Activated naive CD8-positive, alpha-beta T cell treated with anti-CD3 and anti-CD28 coated beads, Interleukin-2, amount 10 ng/mL, durations not matched to agents 7 days and 5 days (primary cell): Measurements from ENCODE around the gene GOLGA5. TPM values are rescaled to one million over a fixed set of nuclear protein-coding genes. Genes with fewer than 3 reads are reported as not detected.
A peak's percentile ranks its signal among the peaks of the same experiment; 100 is the strongest.

Source experiments
- ATAC-seq: fragments of 150-1000 bp; cut with Tn5 transposase; one replicate; pipeline ENCODE4 v1.10.0; 2021; ENCODE audit warnings: low read depth, moderate library complexity
- POLR2A ChIA-PET: fragments of 350-600 bp; sonication (Branson Sonifier 250); formaldehyde crosslinking; loops from one replicate; lab custom pipeline; 2021; ENCODE audit warnings: antibody characterized with exemption; lab: Charles Lee
- DNase-seq: peaks from one replicate; pipeline ENCODE4 v3.0.0; 2021
- H3K27ac Mint-ChIP-seq: one replicate; pipeline ENCODE4 v1.8.0; 2022; ENCODE audit warnings: mild to moderate bottlenecking, mixed read lengths
- H3K27me3 Mint-ChIP-seq: one replicate; pipeline ENCODE4 v1.8.0; 2022; ENCODE audit warnings: mild to moderate bottlenecking, moderate library complexity, mixed read lengths
- H3K36me3 Mint-ChIP-seq: one replicate; pipeline ENCODE4 v1.8.0; 2021; ENCODE audit warnings: mild to moderate bottlenecking, mixed read lengths
- H3K4me1 Mint-ChIP-seq: one replicate; pipeline ENCODE4 v1.8.0; 2021; ENCODE audit warnings: mixed read lengths
- H3K4me3 Mint-ChIP-seq: one replicate; pipeline ENCODE4 v1.8.0; 2022; ENCODE audit warnings: mild to moderate bottlenecking, moderate library complexity, mixed read lengths
- H3K9me3 Mint-ChIP-seq: one replicate; pipeline ENCODE4 v1.8.0; 2021; ENCODE audit warnings: mixed read lengths
- total RNA-seq, 2 experiments: library from RNA; stranded (reverse); gene quantifications; one replicate each; pipeline ENCODE4 v1.2.3, GENCODE V29; 2021

Gene GOLGA5
- total RNA-seq, 2 experiments from 2014 or later = 20.8 to 22.1 TPM

DNA sequence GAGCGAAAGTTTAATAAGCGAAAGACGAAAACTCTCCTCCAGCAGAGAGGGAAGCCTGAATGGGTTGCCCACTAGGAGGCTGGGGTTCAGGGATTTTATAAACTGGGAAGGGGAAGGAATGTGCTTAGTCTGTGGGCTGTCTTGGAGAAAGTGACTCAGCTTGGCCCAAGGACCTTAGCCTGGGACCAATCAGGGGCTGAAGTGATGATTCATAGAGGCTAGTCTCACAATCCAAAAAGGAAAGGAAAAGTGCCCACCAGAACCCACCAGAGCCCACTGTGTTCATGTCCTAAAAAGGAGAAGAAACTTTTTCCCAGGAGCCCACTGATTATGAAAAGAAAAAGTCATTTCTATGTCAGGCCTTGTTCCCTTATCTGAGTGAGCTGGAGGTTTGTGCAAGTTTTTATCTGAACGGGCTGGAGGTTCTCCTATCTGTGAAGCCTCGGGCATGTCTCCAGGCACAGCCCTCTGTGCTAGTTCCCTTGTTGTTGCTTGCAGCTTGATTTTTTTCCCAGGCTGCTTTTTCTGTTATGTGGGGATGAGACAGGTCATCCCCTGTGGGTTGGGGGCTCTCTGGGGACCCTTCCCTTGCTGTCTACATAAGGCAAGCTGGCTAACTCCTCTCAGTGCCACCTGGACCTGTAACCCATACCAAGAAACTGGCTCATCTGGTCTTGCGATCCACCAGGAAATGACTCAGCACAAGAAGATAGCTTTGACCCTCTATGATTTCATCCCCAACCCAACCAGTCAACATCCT, 8.3 kb upstream of the GOLGA5 start:
- Mint-ChIP-seq H3K9me3 (peaks cover 13% of the 10 kb centered on the region), H3K27ac (no peak overlapping the region), H3K4me3 (no peak overlapping the region), H3K36me3 (peaks cover 7% of the 10 kb centered on the region), H3K27me3 (peaks cover 3% of the 10 kb centered on the region), H3K4me1 (peaks cover 7% of the 10 kb centered on the region)
- ATAC-seq = no peak
- POLR2A ChIA-PET = no interaction called here
- no peak for DNase-seq

GRCh38 chr14:92786427-92786756, 7.7 kb upstream of the GOLGA5 start:
- Mint-ChIP-seq H3K36me3 (peaks cover 7% of the 10 kb centered on the region), H3K27ac (no peak overlapping the region), H3K4me3 (no peak overlapping the region), H3K9me3 (peaks cover 14% of the 10 kb centered on the region), H3K27me3 (peaks cover 3% of the 10 kb centered on the region), H3K4me1 (peaks cover 7% of the 10 kb centered on the region)
- DNase-seq (no peak), ATAC-seq (no peak)
- POLR2A ChIA-PET = no interaction called here

GRCh38 chr14:92787554-92787953, 6.6 kb upstream of the GOLGA5 start:
- Mint-ChIP-seq H3K27me3 (peaks cover 5% of the 10 kb centered on the region), H3K36me3 (peaks cover 7% of the 10 kb centered on the region), H3K9me3 (peaks cover 19% of the 10 kb centered on the region), H3K4me3 (no peak overlapping the region), H3K4me1 (peaks cover 7% of the 10 kb centered on the region), H3K27ac (no peak overlapping the region)
- POLR2A ChIA-PET = no interaction called here
- ATAC-seq (no peak), DNase-seq (no peak)

DNA sequence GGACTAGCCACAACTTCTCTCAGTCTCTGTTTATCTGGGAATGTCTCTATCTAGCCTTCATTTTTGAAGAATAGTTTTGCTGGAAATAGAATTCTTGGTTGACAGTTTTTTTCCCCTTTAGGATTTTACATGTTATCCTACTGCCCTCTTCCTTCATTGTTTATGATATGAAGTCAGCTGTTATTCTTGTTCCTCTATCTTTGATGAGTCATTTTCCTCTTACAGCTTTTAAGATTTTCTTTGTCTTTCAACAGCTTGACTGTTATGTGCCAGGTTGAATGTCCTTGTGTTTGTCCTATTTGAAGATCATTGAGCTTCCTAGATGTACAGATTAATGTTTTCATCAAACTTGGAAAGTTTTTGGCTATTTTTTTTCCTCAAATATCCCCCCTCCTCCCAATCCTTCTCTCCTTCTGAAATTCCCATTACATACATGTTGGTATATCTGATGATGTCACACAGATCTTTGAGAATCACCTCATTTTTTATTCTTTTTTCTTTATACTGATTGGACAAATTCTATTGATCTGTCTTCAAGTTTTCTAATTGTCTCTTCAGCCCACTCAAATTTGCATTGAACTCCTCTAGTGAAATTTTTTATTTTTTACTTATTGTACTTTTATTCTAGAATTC, 4.5 kb upstream of the GOLGA5 start:
- Mint-ChIP-seq H3K4me1 (peaks cover 14% of the 10 kb centered on the region), H3K27me3 (peaks cover 5% of the 10 kb centered on the region), H3K4me3 (no peak overlapping the region), H3K36me3 (peaks cover 7% of the 10 kb centered on the region), H3K9me3 (peaks cover 21% of the 10 kb centered on the region), H3K27ac (no peak overlapping the region)
- no peak for DNase-seq
- POLR2A ChIA-PET = no interaction called here
- no peak for ATAC-seq

DNA sequence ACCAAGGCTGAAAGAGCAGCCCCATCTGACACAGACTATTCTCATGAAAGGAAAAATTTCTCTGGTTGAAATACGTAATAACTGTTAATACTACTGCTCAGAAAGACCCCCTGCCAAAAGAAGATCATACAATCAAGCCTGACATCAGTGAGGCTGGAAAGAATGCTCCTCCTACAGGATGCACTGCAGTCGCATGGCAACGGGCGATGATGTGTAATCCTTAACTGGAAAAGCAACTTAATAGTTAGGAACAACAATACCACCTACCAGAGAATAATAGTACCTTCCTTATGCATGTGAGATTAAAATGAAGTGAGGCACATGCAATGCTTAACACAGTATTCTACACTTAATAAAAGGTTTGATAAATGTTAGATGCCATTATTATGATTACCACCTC, 1.2 kb upstream of the GOLGA5 start:
- peaks cover 18% of the 10 kb centered on the region for H3K4me1 Mint-ChIP-seq
- peak overlapping the region; percentile 91 for H3K27ac Mint-ChIP-seq
- peaks cover 5% of the 10 kb centered on the region for H3K27me3 Mint-ChIP-seq
- H3K9me3 Mint-ChIP-seq = peaks cover 21% of the 10 kb centered on the region
- DNase-seq = no peak
- H3K36me3 Mint-ChIP-seq = peaks cover 8% of the 10 kb centered on the region
- no peak for ATAC-seq
- POLR2A ChIA-PET = interaction anchor here (1.2 to 1.9 kb wide), 2 partner anchors 41 to 142 kb away, joined by 3 to 7 read pairs; no protein-coding TSS in a partner anchor
- H3K4me3 Mint-ChIP-seq = no peak overlapping the region

DNA sequence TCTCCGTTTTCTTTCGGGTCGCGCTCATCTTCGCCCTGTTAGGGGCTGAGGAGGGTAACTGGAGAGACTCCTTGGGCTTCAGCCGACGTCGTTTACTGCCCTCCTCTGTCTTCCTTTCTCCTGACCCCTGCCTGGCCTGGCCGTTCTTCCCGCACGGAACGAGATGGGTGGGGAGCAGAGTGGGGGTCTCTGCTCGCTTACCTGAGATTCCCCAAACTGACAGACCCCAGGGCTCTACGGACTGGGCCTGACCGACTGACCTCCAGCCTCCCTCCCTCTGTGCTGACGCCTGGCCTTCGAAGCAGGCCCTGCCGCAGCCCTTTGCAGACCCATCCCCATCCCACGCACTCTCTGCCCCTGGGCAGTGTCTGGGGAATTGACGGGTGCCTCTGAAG, 439 bp downstream of the GOLGA5 start:
- POLR2A ChIA-PET = interaction anchor here (1.0 to 1.9 kb wide), 3 partner anchors 43 to 390 kb away, joined by 3 to 8 read pairs (median 7); partner anchors contain the start of genes LYSET and MOAP1
- Mint-ChIP-seq H3K4me1 (peaks cover 22% of the 10 kb centered on the region), H3K4me3 (peak overlapping the region; percentile 98), H3K27ac (peak overlapping the region; percentile 97), H3K9me3 (peaks cover 14% of the 10 kb centered on the region), H3K36me3 (peaks cover 10% of the 10 kb centered on the region), H3K27me3 (peaks cover 5% of the 10 kb centered on the region)
- DNase-seq (no peak), ATAC-seq (no peak)

- Mint-ChIP-seq H3K4me3 (peak overlapping the region; percentile 98), H3K27me3 (peaks cover 2% of the 10 kb centered on the region), H3K4me1 (peaks cover 26% of the 10 kb centered on the region), H3K36me3 (peaks cover 11% of the 10 kb centered on the region), H3K9me3 (peaks cover 11% of the 10 kb centered on the region), H3K27ac (peak overlapping the region; percentile 97)
- DNase-seq = no peak
- no peak for ATAC-seq
- POLR2A ChIA-PET = no interaction called here
These were observed 856 bp downstream of the GOLGA5 start for GRCh38 chr14:92794961-92795360.

- H3K36me3 Mint-ChIP-seq = peaks cover 26% of the 10 kb centered on the region
- H3K4me3 Mint-ChIP-seq = no peak overlapping the region
- ATAC-seq (no peak), DNase-seq (no peak)
- POLR2A ChIA-PET = no interaction called here
- H3K4me1 Mint-ChIP-seq = peaks cover 42% of the 10 kb centered on the region
- H3K27me3 Mint-ChIP-seq = no peaks in the 10 kb centered on the region
- no peak overlapping the region for H3K27ac Mint-ChIP-seq
- no peaks in the 10 kb centered on the region for H3K9me3 Mint-ChIP-seq
These were observed 4.0 kb downstream of the GOLGA5 start for GRCh38 chr14:92797935-92798653.

GRCh38 chr14:92798811-92799210, 4.7 kb downstream of the GOLGA5 start:
- H3K4me3 Mint-ChIP-seq = no peak overlapping the region
- POLR2A ChIA-PET = no interaction called here
- H3K36me3 Mint-ChIP-seq = peaks cover 31% of the 10 kb centered on the region
- no peaks in the 10 kb centered on the region for H3K27me3 Mint-ChIP-seq
- H3K27ac Mint-ChIP-seq = no peak overlapping the region
- DNase-seq = no peak
- no peaks in the 10 kb centered on the region for H3K9me3 Mint-ChIP-seq
- H3K4me1 Mint-ChIP-seq = peaks cover 37% of the 10 kb centered on the region
- no peak for ATAC-seq

GRCh38 chr14:92800012-92800411, 5.9 kb downstream of the GOLGA5 start:
- Mint-ChIP-seq H3K27ac (no peak overlapping the region), H3K36me3 (peaks cover 34% of the 10 kb centered on the region), H3K4me1 (peaks cover 37% of the 10 kb centered on the region), H3K9me3 (no peaks in the 10 kb centered on the region), H3K27me3 (no peaks in the 10 kb centered on the region), H3K4me3 (no peak overlapping the region)
- ATAC-seq (no peak), DNase-seq (no peak)
- POLR2A ChIA-PET = no interaction called here

DNA sequence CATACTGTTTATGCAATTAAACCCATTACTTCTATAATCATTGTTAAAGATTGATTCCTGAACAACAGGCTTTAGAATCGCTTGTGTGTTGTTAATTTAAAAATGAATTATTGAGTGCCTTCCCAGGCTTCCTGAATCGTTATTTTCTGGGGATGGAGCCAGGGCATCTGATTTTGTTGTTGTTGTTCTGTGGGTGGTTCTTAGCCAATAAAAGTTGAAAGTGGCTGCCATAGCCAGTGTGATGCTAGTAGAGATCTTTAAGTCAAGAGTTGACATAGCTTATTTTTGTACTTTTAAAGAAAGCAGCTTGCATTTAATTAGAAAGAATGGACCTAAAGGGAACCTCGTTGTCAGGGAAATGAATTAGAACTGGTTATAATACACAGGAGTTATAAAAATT, 6.4 kb downstream of the GOLGA5 start:
- no peak for ATAC-seq
- H3K4me3 Mint-ChIP-seq = no peak overlapping the region
- POLR2A ChIA-PET = no interaction called here

GRCh38 chr14:92801917-92802316, 7.8 kb downstream of the GOLGA5 start:
- Mint-ChIP-seq H3K4me3 (no peak overlapping the region), H3K27me3 (no peaks in the 10 kb centered on the region), H3K9me3 (no peaks in the 10 kb centered on the region), H3K27ac (no peak overlapping the region), H3K36me3 (peaks cover 37% of the 10 kb centered on the region), H3K4me1 (peaks cover 29% of the 10 kb centered on the region)
- ATAC-seq (no peak), DNase-seq (no peak)
- POLR2A ChIA-PET = no interaction called here

More for the DNA sequence above, 6.4 kb downstream of the GOLGA5 start:
- H3K27ac Mint-ChIP-seq = no peak overlapping the region
- no peaks in the 10 kb centered on the region for H3K9me3 Mint-ChIP-seq
- DNase-seq = no peak
- H3K4me1 Mint-ChIP-seq = peaks cover 33% of the 10 kb centered on the region
- no peaks in the 10 kb centered on the region for H3K27me3 Mint-ChIP-seq
- peaks cover 34% of the 10 kb centered on the region for H3K36me3 Mint-ChIP-seq

- peaks cover 29% of the 10 kb centered on the region for H3K4me1 Mint-ChIP-seq
These were observed 8.6 kb downstream of the GOLGA5 start for GRCh38 chr14:92802678-92803077.

More at GRCh38 chr14:92802678-92803077, 8.6 kb downstream of the GOLGA5 start:
- Mint-ChIP-seq H3K27me3 (no peaks in the 10 kb centered on the region), H3K4me3 (no peak overlapping the region), H3K27ac (no peak overlapping the region), H3K36me3 (peaks cover 41% of the 10 kb centered on the region), H3K9me3 (no peaks in the 10 kb centered on the region)
- ATAC-seq (no peak), DNase-seq (no peak)
- POLR2A ChIA-PET = no interaction called here
